ENCODE measurements around the gene C6orf132. TPM values are rescaled to one million over a fixed set of nuclear protein-coding genes. Genes with fewer than 3 reads are reported as not detected.

Gene C6orf132, protein sequence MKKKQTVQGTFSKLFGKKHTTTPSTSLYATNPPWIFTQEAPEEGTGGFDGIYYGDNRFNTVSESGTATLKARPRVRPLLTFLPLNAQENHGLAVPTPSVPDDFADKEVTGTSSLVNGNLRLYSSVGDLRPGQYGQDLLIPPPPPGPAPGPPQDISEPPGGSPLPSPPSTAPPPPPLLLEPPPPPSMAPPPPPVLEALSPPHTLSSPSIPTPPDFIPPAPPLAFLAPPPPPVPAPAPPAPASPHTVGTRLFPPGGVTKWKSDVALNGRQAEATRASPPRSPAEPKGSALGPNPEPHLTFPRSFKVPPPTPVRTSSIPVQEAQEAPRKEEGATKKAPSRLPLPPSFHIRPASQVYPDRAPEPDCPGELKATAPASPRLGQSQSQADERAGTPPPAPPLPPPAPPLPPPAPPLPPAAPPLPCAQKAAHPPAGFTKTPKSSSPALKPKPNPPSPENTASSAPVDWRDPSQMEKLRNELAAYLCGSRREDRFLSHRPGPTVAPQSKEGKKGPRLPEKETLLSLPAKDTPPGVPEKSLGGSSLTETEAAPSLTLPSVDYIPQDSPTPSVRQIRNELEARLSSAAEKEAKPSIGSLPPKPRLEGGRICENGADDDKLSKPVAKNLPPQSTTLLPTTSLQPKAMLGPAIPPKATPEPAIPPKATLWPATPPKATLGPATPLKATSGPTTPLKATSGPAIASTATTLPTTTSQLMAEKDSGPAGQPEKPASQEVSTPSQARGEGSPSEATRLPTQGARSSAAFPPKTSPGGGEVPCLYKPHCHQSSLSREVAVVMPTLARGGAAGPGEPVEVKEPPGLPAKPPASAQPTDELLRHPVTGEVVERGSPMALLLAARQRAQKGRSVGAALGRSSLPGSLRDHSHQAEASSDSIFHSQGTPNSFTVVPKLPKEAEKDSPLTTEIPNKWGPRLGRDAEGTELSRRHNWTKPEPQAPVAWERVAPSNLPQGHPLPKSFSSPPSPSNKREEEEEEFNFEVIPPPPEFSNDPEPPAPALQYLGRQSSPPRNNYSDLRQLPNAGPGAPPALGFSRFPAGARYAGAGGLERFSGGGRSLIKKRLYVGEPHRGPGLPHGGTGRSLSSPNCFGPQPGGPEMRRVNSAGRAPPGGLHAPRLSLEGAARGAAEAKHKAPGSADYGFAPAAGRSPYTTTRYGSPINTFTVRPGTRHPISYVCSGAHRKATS
- total RNA-seq (2022) (85.8 and 88.5 TPM in 2 replicates), Bru-seq, nascent RNA (percentile 93 among the genes with signal in this experiment), BruChase-seq, experiment 1, labeled RNA remaining after a 6-hour chase (percentile 94 among the genes with signal in this experiment), BruChase-seq, experiment 2, labeled RNA remaining after a 2-hour chase (percentile 94 among the genes with signal in this experiment)
- long read RNA-seq, transcript C6orf132-202 (3 exons, 894 nt), result major isoform, 17 of 50 reads
- long read RNA-seq, partial matches to known transcripts, result 3 of 50 reads
- long read RNA-seq, other reads (novel, unspliced or antisense), result 30 of 50 reads

DNA sequence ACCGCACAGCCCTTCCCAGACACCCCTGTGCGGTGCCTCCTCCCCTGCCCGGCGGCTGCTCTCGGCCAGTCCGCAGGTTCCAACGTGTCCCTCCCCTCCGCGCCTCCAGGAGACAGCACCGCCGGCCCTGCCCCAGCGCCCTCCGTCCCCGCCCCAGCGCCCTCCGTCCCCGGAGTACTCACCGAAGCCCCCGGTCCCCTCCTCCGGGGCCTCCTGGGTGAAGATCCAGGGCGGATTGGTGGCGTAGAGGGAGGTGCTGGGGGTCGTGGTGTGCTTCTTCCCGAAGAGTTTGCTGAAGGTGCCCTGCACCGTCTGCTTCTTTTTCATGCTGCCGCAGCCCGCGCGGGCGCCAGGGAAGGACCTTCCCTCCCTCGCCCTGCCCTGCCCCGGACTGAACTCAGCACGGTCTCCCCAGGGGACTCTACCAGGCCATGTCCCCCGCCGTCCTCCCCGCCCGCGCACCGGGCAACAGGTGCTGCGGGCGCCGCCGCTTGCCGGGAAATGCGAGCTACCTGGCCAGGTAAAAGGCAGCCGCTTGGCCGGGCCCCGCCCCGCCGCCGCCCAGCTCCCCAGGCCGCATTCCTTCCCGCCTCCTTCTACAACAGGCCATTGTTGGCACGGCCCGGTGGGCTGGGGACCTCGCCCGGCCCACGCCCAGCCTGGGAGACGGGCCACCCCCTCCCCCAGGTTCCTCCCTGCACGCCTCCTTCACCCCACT lies at the start of gene C6orf132:
Gene C6orf132 (minus strand): TSS at position 503 of the 718 bp plus-strand sequence. CDS start 176 bp downstream, at position 327.
- Mint-ChIP-seq H3K27ac (ENCODE audit: unreplicated experiment) (peak within 1 kb of the TSS; percentile 89), H3K36me3 (ENCODE audit: insufficient read depth, unreplicated experiment) (peaks cover 62% of the 10 kb centered on the region), H3K9me3 (ENCODE audit: low read depth, unreplicated experiment) (no peaks in the 10 kb centered on the region), H3K4me3 (ENCODE audit: low read depth, unreplicated experiment) (peak within 1 kb of the TSS; percentile 74), H3K4me1 (ENCODE audit: low read depth, unreplicated experiment) (peaks cover 54% of the 10 kb centered on the region), H3K27me3 (ENCODE audit: unreplicated experiment) (no peaks in the 10 kb centered on the region)
- DNase-seq, result peak; percentile 97
- CTCF ChIA-PET, result interaction anchor here (0.5 to 2.2 kb wide), 14 partner anchors 9 to 707 kb away, joined by 3 to 8 read pairs (median 4); partner anchors contain the start of gene TAF8
- TF ChIP-seq, protein P1, sequence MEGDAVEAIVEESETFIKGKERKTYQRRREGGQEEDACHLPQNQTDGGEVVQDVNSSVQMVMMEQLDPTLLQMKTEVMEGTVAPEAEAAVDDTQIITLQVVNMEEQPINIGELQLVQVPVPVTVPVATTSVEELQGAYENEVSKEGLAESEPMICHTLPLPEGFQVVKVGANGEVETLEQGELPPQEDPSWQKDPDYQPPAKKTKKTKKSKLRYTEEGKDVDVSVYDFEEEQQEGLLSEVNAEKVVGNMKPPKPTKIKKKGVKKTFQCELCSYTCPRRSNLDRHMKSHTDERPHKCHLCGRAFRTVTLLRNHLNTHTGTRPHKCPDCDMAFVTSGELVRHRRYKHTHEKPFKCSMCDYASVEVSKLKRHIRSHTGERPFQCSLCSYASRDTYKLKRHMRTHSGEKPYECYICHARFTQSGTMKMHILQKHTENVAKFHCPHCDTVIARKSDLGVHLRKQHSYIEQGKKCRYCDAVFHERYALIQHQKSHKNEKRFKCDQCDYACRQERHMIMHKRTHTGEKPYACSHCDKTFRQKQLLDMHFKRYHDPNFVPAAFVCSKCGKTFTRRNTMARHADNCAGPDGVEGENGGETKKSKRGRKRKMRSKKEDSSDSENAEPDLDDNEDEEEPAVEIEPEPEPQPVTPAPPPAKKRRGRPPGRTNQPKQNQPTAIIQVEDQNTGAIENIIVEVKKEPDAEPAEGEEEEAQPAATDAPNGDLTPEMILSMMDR (IDR thresholded peaks at IDR 0.05; ENCODE audit: unreplicated experiment), result no peak
- intact Hi-C loops (cut with micrococcal nuclease; ENCODE audit: unreplicated experiment), result no loop called here
- no TSS peak for BruUV-seq (replicated peaks)

DNA sequence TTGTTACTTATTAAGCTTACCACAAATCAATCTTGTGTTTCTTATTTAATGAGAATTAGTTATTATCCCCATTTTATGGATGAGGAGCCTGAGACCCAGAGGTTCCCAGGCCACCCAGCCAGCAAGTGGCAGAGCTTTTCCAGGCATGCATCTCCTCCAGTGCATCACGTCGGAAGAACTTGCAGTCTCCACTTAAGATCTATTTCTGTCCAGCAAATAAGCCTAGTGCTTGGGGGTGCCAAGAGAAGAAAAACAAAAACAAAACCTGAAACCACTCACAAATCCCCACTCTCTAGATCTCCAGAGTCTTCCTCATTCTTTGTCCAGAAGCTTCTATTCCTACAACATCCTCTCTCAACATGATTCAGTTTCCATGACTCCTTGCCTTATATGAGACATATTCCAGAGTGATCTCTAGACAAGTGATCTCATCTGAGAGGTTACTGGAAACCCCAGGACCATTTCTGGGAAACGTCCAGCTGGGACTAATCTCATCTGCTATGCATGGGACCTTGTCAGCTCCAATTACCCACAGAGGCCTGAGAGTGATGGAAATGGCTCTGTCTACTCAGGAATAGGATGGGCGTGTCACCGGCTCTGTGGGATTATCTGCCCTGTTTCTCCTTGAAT lies 48.2 kb upstream of the C6orf132 start:
- no peak for DNase-seq
- no peaks in the 10 kb centered on the region for H3K36me3 Mint-ChIP-seq (ENCODE audit: insufficient read depth, unreplicated experiment)
- no peaks in the 10 kb centered on the region for H3K9me3 Mint-ChIP-seq (ENCODE audit: low read depth, unreplicated experiment)
- no peaks in the 10 kb centered on the region for H3K27me3 Mint-ChIP-seq (ENCODE audit: unreplicated experiment)
- H3K4me1 Mint-ChIP-seq (ENCODE audit: low read depth, unreplicated experiment), result peaks cover 17% of the 10 kb centered on the region
- CTCF ChIA-PET, result interaction anchor here (0.7 to 1.2 kb wide), 2 partner anchors 51 to 160 kb away, joined by 3 to 4 read pairs; no protein-coding TSS in a partner anchor
- intact Hi-C loops (cut with micrococcal nuclease; ENCODE audit: unreplicated experiment), result no loop called here
- TF ChIP-seq, protein P1 (IDR thresholded peaks at IDR 0.05; ENCODE audit: unreplicated experiment), result no peak
- H3K27ac Mint-ChIP-seq (ENCODE audit: unreplicated experiment), result no peak overlapping the region
- no TSS peak for BruUV-seq (replicated peaks)
- no peak overlapping the region for H3K4me3 Mint-ChIP-seq (ENCODE audit: low read depth, unreplicated experiment)

DNA sequence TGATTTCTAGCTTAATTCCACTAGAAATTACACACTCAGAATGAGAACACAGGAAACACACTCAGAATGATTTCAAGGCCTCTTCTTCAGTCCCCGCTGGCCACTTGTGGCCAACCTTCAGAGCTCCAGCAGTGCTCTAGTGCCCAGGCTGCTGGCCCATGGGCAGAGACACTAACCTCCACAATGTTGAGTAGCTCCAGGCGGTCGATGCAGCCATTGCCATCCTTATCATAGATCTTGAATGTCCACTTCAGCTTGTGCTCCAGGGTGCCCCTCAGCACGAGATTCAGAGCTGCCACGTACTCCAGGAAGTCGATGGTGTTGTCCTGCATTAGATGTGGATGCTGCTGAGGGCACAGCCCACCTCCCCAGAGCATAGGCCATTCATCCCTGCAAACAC lies 46.0 kb upstream of the C6orf132 start:
- no peak overlapping the region for H3K27ac Mint-ChIP-seq (ENCODE audit: unreplicated experiment)
- H3K4me3 Mint-ChIP-seq (ENCODE audit: low read depth, unreplicated experiment), result no peak overlapping the region
- TF ChIP-seq, protein P1 (IDR thresholded peaks at IDR 0.05; ENCODE audit: unreplicated experiment), result no peak
- peaks cover 17% of the 10 kb centered on the region for H3K4me1 Mint-ChIP-seq (ENCODE audit: low read depth, unreplicated experiment)
- no TSS peak for BruUV-seq (replicated peaks)
- no peaks in the 10 kb centered on the region for H3K27me3 Mint-ChIP-seq (ENCODE audit: unreplicated experiment)
- CTCF ChIA-PET, result interaction anchor here (0.6 kb wide), 1 partner anchor 138 kb away, joined by 4 read pairs; the partner anchor contains the start of gene TAF8
- no peaks in the 10 kb centered on the region for H3K9me3 Mint-ChIP-seq (ENCODE audit: low read depth, unreplicated experiment)
- intact Hi-C loops (cut with micrococcal nuclease; ENCODE audit: unreplicated experiment), result no loop called here
- no peaks in the 10 kb centered on the region for H3K36me3 Mint-ChIP-seq (ENCODE audit: insufficient read depth, unreplicated experiment)
- no peak for DNase-seq
